ENCODE results near the gene SETDB1.

Gene SETDB1

DNA sequence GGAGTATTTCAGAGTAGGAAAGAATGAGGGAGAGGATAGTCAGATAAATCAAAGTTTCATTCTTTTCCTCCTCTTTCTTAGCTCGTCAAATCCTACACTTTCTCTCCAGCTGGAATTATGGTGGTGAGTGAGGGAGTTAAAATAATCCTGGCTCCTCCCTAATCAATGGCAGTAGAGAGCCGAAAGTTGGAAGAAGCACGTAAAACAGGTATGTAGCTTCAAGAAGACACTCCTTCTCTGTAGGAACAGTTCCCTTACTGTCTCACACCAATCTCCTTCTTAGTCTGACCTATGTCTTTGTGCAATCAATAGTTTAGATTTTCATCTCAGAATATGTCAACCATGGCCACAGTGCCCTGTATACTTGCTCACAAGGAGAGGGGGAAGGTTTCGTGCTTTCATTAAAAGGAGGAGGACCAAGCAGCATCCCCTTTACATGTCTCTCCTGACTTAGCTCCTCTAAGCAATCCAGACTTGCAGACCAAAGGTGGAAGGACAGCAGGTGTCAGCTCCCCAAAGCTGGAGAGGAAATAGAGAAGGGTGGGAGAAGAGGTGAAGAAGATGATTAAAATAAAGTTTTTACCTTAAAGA is 79.7 kb downstream of the SETDB1 start:
- DNase-seq = no peak

DNA sequence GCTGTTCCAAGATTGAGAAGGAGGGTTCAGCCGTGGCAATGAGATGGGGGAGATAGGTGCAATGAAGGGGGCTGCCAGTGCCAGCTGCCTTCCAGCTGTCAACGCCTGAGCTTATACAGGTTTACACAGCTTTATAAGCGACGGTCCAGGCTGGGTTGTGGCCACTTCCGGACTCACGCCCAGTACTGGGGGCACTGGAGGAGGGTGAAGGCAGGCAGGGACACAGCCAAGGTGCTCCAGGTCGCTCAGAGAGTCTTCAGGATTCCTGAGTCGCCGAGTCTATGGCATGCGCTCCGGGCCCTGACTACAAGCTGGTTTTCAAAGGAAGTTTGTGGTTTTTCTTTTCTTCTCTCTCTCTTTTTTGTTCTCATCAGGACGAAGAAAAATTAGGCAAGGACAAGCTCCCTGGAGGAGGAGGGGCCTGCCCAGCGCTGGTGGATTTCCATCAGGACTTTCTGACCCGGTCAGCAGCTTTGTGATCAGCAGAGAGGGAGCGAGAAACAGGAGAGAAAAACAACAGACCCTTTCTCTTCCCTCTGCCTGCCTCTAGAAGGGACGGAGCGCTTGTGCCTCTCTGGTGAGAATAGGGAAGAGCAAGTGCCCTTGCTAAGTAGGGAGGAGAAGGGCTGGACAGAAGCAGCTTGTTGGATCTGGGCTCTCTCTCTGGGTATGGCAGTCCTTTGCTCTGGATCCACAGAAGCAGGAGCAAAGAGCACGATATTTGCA is 80.3 kb downstream of the SETDB1 start, which contains the start of gene MINDY1:
Gene MINDY1, minus strand, starts transcription at position 576 of the 726 bp plus-strand sequence. CDS start 4,285 bp downstream, outside the sequence.
- ATAC-seq (peak; percentile 50), DNase-seq (peak; percentile 43)

More for the DNA sequence above, 79.7 kb downstream of the SETDB1 start:
- ATAC-seq = no peak

DNA sequence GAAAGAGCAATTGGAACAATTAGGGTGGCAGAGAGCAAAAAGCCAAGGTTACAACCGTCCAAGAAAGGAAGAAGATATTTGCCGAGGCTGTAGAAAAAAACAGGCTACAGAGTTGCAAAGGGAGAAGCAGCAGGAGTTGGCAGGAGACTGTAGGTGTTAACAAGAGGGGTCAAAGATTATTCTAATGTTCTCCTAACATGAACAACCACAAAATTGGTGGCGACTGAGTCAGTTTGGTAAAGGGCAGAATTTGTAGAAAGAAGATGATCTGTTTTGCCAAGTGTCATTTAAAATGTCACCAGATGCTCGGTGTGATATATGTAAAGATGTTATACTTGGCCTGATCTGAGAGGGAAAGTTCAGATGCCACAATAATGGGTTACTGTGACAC is 81.7 kb downstream of the SETDB1 start:
- DNase-seq (no peak), ATAC-seq (no peak)

DNA sequence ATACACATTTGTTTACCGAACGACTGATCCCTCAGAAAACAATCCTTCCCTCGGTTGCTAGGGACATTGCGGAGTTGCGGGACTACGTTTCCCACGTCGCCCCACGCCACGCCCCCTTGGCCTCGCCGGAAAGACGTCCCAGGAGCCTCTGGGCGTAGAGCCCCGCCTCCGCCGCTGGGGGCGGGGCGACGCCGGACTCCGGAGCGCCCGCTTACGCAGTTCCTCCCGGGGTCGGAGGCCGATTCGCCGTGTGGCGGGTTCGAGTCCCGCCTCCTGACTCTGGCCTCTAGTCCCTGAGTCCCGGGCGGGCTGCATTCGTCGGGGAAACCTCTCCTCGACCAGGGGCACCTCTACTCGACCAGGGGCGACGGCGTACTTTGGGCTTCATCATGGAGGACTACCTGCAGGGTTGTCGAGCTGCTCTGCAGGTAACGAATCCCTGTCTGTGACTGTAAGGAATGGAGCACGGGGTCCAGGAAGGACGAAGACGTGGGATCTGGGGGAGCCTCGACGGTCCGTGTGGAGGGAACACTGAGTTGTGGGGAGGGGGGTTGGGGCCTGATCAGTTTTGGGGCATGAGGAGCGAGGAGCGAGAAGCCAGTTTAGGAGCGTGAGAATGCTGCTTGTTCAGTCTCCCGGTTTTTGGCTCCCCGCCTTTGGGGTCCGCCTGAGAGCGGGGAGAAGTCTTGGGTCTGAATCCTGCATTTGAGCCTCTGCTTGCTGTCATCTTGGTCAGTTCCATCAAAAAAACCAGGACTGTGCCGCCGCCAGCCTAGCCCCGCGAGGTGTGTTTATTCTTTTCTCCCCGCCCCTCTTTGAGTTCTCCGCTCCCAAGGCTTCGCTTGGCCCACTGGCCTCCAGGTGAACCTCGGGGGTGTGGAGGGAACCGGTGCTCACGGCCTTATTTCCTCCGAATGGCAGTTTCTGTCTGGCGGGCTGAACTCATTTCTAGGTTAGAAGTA is 82.4 kb downstream of the SETDB1 start, which contains the start of gene PRUNE1:
Gene PRUNE1, plus strand, starts transcription at position 206 of the 962 bp plus-strand sequence. Its CDS starts 184 bp downstream, at position 390.
- DNase-seq = peak; percentile 98
- ATAC-seq = peak; percentile 82

DNA sequence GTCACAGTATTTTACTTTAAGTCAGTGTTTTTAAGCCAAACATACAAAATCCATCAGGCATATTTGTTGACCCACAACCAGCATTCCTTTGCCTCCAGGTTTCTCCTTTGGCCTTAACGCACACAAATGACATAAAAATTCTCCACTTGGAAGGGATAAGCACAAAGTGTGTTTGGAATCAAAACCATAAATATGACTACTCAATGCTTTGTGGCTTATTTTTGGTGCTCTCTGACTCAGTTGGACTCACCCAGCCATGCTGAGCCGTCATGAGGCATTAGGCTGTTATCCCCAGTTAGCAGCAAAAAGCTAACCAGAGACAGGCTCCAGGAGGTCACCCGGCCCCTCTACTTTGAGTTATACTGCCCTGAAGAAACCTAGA is 83.0 kb downstream of the SETDB1 start:
- no peak for DNase-seq
- ATAC-seq = no peak

DNA sequence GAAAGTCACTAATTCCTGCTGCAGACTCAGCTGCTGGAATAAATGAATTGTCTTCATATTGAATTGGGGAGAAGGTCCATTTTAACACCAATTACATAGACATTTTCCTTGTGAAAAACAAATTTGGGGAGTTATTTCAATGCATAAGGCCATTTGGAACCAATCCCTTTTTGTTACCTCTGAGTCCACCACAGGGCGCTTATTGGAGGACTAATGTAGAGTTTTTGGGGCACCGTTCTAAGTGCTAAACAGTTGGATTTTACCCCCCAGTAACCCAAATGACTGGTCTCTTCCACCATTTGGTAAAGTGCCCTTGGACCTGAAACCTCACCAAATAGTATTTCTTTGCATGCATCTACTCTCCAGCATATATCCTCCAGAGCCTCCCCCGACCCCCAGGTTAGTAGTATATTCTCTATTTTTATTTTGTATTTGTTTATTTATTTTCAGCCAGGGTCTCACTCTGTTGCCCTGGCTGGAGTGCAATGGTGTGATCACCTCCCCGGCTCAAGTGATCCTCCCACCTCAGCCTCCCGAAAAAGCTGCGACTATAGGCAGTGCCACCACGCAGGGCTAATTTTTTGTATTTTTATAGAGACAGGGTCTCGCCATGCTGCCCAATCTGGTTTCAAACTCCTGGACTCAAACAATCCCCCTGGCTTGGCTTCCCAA is 83.6 kb downstream of the SETDB1 start:
- no peak for DNase-seq
- ATAC-seq = no peak

DNA sequence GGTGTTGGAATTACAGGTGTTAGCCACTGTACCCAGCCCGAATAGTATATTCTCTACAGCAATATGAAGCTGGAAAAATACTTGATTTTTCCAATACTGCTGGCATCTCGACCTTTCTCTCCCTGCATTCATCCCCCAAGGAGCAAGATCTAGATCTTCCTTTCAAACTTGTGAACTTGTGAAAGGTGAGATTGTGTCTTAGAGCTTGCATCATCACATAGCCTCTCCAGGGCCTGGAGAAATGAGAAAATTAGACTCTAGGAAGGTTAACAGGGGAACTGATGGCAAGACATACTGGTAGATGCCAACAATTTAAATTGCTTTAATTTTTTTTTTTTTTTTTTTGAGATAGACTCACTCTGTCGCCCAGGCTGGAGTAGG is 84.2 kb downstream of the SETDB1 start:
- ATAC-seq = no peak

DNA sequence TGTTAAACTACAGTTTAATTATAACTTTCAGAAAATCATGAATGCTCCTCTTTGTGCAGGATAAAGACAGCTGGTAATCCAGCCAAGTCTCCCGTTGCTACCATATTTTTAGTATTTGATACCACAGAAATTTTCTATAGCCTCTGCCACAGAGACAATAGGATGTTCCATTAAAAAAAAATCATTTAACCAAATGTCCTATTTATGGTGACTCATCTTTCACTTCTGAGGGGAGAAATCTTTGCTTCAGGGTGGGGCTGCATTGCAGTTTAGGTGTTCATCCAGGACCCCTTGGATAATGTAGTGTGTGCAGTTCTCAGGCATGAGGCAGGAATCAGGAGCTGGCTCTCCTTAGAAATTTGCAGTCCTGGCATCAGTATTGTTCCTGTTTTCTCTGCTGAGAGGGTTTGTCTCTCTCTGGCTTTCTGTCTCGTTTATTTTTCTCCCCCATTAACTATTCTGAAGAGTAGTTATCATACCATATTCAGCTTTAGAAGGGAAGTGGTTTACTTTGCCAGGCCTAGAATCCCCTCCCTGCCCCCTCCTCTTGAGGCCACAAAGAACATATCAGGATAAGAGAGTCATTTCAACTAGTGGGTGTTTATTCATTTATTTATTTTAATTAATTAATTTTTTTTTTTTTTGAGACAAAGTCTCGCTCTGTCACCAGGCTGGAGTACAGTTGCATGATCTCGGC is 85.1 kb downstream of the SETDB1 start:
- ATAC-seq = no peak

More for the DNA sequence above, 84.2 kb downstream of the SETDB1 start:
- no peak for DNase-seq

DNA sequence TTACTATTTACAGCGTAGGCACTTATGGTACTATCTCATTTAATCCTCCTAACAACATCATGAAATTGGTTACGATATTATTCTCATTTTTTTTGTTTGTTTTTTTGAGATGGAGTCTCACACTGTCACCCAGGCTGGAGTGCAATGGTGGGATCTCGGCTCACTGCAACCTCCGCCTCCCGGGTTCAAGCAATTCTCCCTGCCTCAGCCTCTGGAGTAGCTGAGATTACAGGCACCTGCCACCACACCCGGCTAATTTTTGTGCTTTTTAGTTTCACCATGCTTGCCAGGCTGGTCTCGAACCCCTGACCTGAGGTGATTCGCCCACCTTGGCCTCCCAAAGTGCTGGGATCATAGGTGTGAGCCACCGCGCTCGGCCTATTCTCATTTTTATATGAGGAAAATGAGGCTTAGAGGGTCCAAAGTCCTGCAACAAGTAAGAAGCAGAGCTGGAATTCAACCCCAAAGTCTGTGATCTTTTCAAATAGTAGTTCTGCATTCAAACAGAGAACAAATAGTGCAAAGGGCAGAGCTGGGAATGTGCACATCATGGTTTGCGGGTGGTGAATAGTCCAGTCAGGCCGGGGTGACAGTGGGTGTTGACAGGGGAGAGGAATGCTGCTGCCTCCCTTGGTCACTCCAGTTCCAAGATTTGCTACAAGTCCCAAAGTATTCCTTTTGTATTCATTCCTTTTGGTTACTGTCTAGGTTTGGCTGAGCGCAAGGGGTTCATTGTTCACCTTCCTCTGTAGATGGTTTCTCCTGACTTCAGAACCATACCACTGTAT is 86.7 kb downstream of the SETDB1 start:
- no peak for DNase-seq

More for the DNA sequence above, 85.1 kb downstream of the SETDB1 start:
- no peak for DNase-seq

DNA sequence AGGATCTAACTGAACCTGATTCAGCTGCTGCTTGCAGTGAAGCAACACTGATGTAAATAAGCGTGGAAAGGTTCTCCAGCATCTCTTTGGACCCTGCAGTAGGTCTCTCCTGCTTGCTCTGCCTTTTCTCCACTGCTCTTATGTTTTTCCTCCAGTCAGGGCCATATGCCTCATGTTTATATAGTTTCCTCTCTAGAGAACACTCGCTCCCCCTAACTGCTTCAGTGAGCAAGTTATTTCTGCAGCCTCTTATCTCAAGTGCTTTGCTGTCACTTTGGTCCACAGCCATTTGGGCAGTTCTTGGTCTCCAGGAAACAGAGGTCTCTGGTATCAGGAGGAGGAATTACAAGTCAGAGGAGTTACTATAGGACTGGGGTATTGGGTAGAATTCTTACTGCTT is 87.4 kb downstream of the SETDB1 start:
- ATAC-seq (no peak), DNase-seq (no peak)

More for the DNA sequence above, 86.7 kb downstream of the SETDB1 start:
- no peak for ATAC-seq

All from stimulated activated naive CD8-positive, alpha-beta T cell treated with anti-CD3 and anti-CD28 coated beads, Interleukin-15, Interleukin-2, amounts not matched to agents 100 U/mL and 50 U/mL, for 24 hours (primary cell).